Endothelial cell of umbilical vein (primary cell): Measurements from ENCODE around the gene SAA2. TPM values are rescaled to one million over a fixed set of nuclear protein-coding genes. Genes with fewer than 3 reads are reported as not detected.

Experiments used
- BruUV-seq: library from RNA; stranded (reverse); fragments of 400-500 nt; replicated peaks from 2 replicates; lab custom pipeline; 2021; lab: Mats Ljungman, UMichigan
- CTCF ChIA-PET: fragments of 300-600, 350-600 bp; sonication (Branson Sonifier 250); formaldehyde crosslinking; loops from one replicate; lab custom pipeline; 2021; ENCODE audit warnings: antibody characterized with exemption, inconsistent platforms; lab: Charles Lee
- POLR2A ChIA-PET: fragments of 300-600, 350-600 bp; sonication (Branson Sonifier 250); formaldehyde crosslinking; loops from one replicate; lab custom pipeline; 2021; ENCODE audit warnings: antibody characterized with exemption, inconsistent platforms; lab: Charles Lee
- DNase-seq: peaks from one replicate; pipeline ENCODE4 v3.0.0-alpha.2; 2011; ENCODE audit warnings: low read depth, low spot score
- FAIRE-seq: peaks from 2 replicates; lab custom pipeline; 2011; peaks lifted over from hg19 to GRCh38; lab: Jason Lieb, UNC
- H2AFZ ChIP-seq: 2 replicates; pipeline ENCODE4 v1.6.0; 2012; ENCODE audit warnings: low read depth, low read length, control low read depth, inconsistent platforms
- H3K27ac ChIP-seq: 2 replicates; pipeline ENCODE4 v1.5.1; 2011; ENCODE audit warnings: low read depth, mild to moderate bottlenecking, control low read depth, low read length, moderate library complexity; ENCODE audit not compliant: insufficient read depth
- H3K27me3 ChIP-seq, 2 experiments: 2 replicates each; pipeline versions ENCODE4 v1.6.0 to v1.6.1; 2011; ENCODE audit warnings: low read length in 2 of 2, mixed read lengths in 1 of 2; ENCODE audit not compliant: control insufficient read depth in 2 of 2, insufficient read depth in 2 of 2
- H3K36me3 ChIP-seq, 2 experiments: 2 replicates in 1 of 2; 3 replicates in 1 of 2; pipeline ENCODE4 v1.5.1; 2011; ENCODE audit warnings: low read length in 2 of 2, mild to moderate bottlenecking in 1 of 2, moderate library complexity in 1 of 2; ENCODE audit not compliant: control insufficient read depth in 2 of 2, insufficient read depth in 2 of 2; ENCODE audit errors: extremely low read depth in 1 of 2
- H3K4me1 ChIP-seq: 3 replicates; pipeline ENCODE4 v1.5.1; 2011; ENCODE audit warnings: mild to moderate bottlenecking, low read length; ENCODE audit not compliant: control insufficient read depth, insufficient read depth; ENCODE audit errors: extremely low read depth
- H3K4me2 ChIP-seq: 2 replicates; pipeline ENCODE4 v1.6.1; 2011; ENCODE audit warnings: low read length, control low read depth, mixed read lengths; ENCODE audit not compliant: insufficient read depth
- H3K4me3 ChIP-seq, 3 experiments: fragments of 200-600 bp in 1 of 3; sonication (generic), shearing (Covaris generic) in 1 of 3; replicated peaks in 1 of 3; 2 replicates each; pipeline ENCODE4 v1.5.1; 2011 to 2016; ENCODE audit warnings: control low read depth in 3 of 3, low read length in 3 of 3, mild to moderate bottlenecking in 2 of 3, inconsistent platforms in 1 of 3, low read depth in 1 of 3, moderate library complexity in 1 of 3; ENCODE audit not compliant: insufficient read depth in 1 of 3
- H3K79me2 ChIP-seq: 2 replicates; pipeline ENCODE4 v1.6.0; 2012; ENCODE audit warnings: low read length, inconsistent platforms; ENCODE audit not compliant: control insufficient read depth, insufficient read depth
- H3K9ac ChIP-seq: replicated peaks from 2 replicates; pipeline ENCODE3; 2011; ENCODE audit warnings: low read length, control low read depth; ENCODE audit not compliant: insufficient read depth; ENCODE audit errors: extremely low read depth
- H3K9me1 ChIP-seq: replicated peaks from 3 replicates; pipeline ENCODE4 v1.6.0; 2011; ENCODE audit warnings: mild to moderate bottlenecking, low read length; ENCODE audit not compliant: control insufficient read depth, insufficient read depth; ENCODE audit errors: extremely low read depth
- H3K9me3 ChIP-seq: replicated peaks from 2 replicates; pipeline ENCODE4 v1.5.1; 2012; ENCODE audit warnings: low read length, inconsistent platforms; ENCODE audit not compliant: control insufficient read depth, insufficient read depth
- H4K20me1 ChIP-seq: replicated peaks from 2 replicates; pipeline ENCODE3; 2011; ENCODE audit warnings: mild to moderate bottlenecking, low read length; ENCODE audit not compliant: control insufficient read depth, insufficient read depth; ENCODE audit errors: extremely low read depth
- CTCF ChIP-seq, 2 donors: IDR thresholded peaks; 1 replicate in 1 of 2; 2 replicates in 1 of 2; pipeline ENCODE4 v1.5.1; 2011; ENCODE audit warnings: low read length in 2 of 2, mild to moderate bottlenecking in 2 of 2, moderate library complexity in 2 of 2, control low read depth in 1 of 2, inconsistent platforms in 1 of 2, low read depth in 1 of 2; ENCODE audit not compliant: insufficient read depth in 1 of 2; ENCODE audit errors: extremely low read depth in 1 of 2
- GATA2 ChIP-seq: IDR thresholded peaks from 2 replicates; pipeline ENCODE4 v1.7.0; 2011; ENCODE audit warnings: low read depth, mild to moderate bottlenecking, moderate library complexity, mixed read lengths, low read length; ENCODE audit not compliant: insufficient read length, insufficient read depth
- MYC ChIP-seq: IDR thresholded peaks from one replicate; pipeline ENCODE4 v1.6.1; 2011; ENCODE audit warnings: mild to moderate bottlenecking, low read depth, low read length
- POLR2A ChIP-seq: IDR thresholded peaks from 2 replicates; pipeline ENCODE4 v1.6.1; 2012; ENCODE audit warnings: low read depth, mild to moderate bottlenecking, control low read depth, low read length
- POLR2AphosphoS5 ChIP-seq: IDR thresholded peaks from 2 replicates; pipeline ENCODE4 v1.6.1; 2012; ENCODE audit warnings: low read depth, mild to moderate bottlenecking, control low read depth, low read length, moderate library complexity; ENCODE audit not compliant: insufficient read depth
- dilution Hi-C: fragments of 300-500 bp; cut with MboI; formaldehyde crosslinking; loops from one replicate; pipeline ENCODE4 v1.15.0; 2019; ENCODE audit warnings: low sequenced_read_pairs; ENCODE audit not compliant: extremely low pct_ligation_motif_present
- intact Hi-C: fragments of 100-400 bp; cut with micrococcal nuclease; formaldehyde crosslinking; loops from one replicate; pipeline ENCODE4 v1.10.0; 2022
- polyA plus RNA-seq, 4 experiments: library from polyadenylated mRNA; depleted of rRNA in 3 of 4; stranded (reverse) in 3 of 4; unstranded in 1 of 4; fragments of >200 nt; gene quantifications; 2 replicates each; pipeline versions ENCODE4 v1.2.1 to v1.2.3, GENCODE V29; 2011 to 2012; ENCODE audit warnings: missing spikeins in 1 of 4
- total RNA-seq: library from RNA; stranded (reverse); gene quantifications from 2 replicates; pipeline ENCODE4 v1.2.3, GENCODE V29; 2021

The SAA2 gene
- total and polyA plus RNA-seq, 2 donors (not counting 3 experiments of a cell fraction or from before 2014, with no cell fraction given) = not detected

- DNase-seq (no peak), FAIRE-seq (no peak)
- Histone ChIP-seq H3K4me2 (no peak overlapping the region), H3K4me1 (no peaks in the 10 kb centered on the region), H3K27me3 (no peaks in the 10 kb centered on the region), H3K27ac (no peak overlapping the region), H3K9me1 (no peaks in the 10 kb centered on the region), H4K20me1 (no peaks in the 10 kb centered on the region), H3K9ac (no peak overlapping the region), H3K9me3 (no peaks in the 10 kb centered on the region), H2AFZ (no peak overlapping the region), H3K4me3 (no peak overlapping the region), H3K36me3 (no peaks in the 10 kb centered on the region), H3K79me2 (no peaks in the 10 kb centered on the region)
- BruUV-seq = no TSS peak
- TF ChIP-seq MYC (no peak), POLR2AphosphoS5 (no peak), GATA2 (no peak), POLR2A (no peak), CTCF (IDR thresholded peaks at IDR 0.05; ENCODE audit: extremely low read depth in 1 of 2, insufficient read depth in 1 of 2, low read depth in 1 of 2, low read length in 2 of 2) (no peak)
- ChIA-PET CTCF (interaction anchor here (0.8 to 1.2 kb wide), 2 partner anchors 10 to 19 kb away, joined by 3 to 4 read pairs; no protein-coding TSS in a partner anchor), POLR2A (no interaction called here)
- intact Hi-C loops (no loop called here), dilution Hi-C loops (no loop called here)
These were observed 25.6 kb downstream of the SAA2 start for GRCh38 chr11:18222814-18223421.
